ENCODE measurements around the gene CTRL.
A peak's percentile ranks its signal among the peaks of the same experiment; 100 is the strongest.

The CTRL gene

DNA sequence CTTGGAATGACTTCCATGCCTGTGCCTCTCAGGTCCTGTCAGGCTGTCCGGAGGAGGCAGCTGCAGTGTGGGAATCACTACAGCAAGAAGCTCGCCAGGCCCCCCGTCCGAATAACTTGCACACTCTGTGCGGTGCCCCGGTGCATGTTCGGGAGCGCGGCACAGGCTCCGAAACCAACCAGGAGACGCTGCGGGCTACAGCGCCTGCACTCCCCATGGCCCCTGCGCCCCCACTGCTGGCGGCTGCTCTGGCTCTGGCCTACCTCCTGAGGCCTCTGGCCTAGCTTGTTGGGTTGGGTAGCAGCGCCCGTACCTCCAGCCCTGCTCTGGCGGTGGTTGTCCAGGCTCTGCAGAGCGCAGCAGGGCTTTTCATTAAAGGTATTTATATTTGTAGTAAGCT lies 45.7 kb downstream of the CTRL start:
- no peak for DNase-seq

DNA sequence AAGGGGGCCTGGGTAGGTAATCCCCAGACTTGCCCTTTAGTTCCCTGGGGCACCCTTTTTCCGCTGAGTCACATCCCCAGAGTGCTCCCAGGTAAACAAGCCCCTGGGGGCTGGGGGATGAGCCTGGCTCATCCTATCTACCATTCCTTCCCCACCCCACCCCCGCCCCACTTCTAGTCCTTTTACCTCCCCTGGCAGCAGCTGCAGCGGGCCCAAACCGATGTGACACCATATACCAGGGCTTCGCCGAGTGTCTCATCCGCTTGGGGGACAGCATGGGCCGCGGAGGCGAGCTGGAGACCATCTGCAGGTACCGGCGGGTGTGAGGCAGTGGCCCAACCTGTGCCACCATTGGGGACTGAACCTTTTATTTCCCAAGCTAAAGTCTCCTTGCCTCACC lies 46.1 kb downstream of the CTRL start:
- no peak for DNase-seq

DNA sequence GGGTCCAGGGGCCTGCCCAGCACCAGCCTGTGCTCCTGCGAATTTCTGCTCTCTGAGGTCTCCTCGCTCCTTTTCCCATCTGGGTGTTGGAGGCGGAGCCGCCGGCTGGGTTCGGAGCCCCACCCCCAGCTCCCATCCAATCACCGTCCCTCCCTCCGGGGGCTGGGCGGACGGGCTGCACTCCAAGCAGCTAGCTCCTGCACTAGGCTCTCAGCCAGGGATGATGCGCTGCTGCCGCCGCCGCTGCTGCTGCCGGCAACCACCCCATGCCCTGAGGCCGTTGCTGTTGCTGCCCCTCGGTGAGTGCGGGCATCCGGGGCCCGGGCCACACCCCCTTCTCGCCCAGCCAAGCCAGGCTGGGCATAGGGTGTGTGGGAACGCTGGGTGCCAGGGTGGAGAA lies 47.0 kb downstream of the CTRL start, which contains the start of gene NRN1L:
Gene NRN1L (plus strand): TSS at position 202 of the 400 bp plus-strand sequence. CDS start 19 bp downstream, at position 221.
- DNase-seq, result no peak

DNA sequence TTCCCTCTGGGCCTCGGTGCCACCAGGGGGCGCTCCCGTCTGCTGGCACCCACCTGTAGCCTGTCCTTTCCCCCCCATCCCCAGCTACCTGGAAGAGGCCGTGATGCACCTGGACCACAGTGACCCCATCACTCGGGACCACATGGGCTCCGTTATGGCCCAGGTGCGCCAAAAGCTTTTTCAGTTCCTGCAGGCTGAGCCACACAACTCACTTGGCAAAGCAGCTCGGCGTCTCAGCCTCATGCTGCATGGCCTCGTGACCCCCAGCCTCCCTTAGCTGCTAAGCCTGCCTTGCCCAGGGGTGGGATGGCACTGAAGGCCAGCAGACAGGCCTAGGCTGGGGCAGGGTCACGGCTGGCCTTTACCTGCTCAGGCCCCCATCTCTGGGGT lies 47.8 kb downstream of the CTRL start:
- DNase-seq, result peak; percentile 66 to 67

DNA sequence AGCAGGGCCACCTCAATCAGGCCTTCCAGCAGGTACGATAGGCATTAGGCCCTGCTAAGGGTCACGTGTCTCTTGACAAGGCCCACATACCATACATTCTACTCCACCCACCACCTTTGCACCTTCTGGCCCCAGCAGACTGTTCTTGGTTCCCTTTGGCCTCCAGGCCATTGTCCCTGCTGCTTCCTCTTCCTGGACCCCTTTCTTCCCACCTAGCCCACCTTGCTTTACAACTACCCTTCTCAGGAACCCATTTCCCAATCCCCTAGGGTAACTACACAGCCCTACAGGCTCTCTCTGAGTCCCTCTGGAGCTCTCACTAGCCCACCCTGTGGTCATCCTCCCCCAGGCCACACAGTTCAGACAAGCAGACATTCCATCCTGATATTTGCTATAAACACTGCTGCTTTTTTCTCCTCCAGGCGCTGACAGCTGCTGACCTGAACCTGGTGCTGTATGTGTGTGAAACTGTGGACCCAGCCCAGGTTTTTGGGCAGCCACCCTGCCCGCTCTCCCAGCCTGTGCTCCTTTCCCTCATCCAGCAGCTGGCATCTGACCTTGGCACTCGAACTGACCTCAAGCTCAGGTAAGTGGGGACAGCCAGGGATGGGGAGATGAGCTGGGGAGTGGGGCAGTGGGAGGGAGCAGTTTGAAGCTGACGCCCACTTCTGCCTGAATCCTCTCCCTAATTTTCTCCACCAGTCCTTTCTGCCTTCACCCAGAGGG lies 48.4 kb downstream of the CTRL start:
- no peak for DNase-seq

DNA sequence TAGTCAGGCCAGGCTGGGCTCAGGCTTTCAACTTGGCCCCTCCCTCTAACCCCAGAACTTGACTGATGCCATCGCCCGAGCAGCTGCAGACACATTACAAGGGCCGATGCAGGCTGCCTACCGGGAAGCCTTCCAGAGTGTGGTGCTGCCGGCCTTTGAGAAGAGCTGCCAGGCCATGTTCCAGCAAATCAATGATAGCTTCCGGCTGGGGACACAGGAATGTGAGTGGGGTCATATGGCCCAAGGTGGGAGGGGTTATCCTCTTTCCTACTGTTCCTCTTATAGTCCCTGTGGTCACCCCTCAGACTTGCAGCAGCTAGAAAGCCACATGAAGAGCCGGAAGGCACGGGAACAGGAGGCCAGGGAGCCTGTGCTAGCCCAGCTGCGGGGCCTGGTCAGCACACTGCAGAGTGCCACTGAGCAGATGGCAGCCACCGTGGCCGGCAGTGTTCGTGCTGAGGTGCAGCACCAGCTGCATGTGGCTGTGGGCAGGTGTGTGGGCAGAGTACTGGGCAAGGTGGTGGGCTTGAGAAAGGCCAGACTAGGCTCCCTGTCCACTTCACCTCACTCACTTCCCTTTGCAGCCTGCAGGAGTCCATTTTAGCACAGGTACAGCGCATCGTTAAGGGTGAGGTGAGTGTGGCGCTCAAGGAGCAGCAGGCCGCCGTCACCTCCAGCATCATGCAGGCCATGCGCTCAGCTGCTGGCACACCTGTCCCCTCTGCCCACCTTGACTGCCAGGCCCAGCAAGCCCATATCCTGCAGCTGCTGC lies 49.1 kb downstream of the CTRL start:
- no peak for DNase-seq

DNA sequence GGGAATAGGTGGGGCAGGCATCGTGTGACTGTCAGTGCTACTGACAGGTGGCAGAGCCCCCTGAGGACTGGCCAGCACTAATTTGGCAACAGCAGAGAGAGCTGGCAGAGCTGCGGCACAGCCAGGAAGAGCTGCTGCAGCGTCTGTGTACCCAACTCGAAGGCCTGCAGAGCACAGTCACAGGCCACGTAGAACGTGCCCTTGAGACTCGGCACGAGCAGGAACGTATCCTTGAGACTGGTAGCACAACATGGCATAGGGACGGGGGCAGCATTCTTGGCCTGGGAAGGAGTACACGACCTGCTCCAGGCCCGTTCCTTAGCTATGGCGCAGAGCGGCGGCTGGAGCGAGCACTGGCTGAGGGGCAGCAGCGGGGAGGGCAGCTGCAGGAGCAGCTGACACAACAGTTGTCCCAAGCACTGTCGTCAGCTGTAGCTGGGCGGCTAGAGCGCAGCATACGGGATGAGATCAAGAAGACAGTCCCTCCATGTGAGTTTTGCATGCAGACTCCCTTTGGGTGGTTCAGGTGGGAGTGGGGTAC lies 50.0 kb downstream of the CTRL start:
- DNase-seq, result no peak

DNA sequence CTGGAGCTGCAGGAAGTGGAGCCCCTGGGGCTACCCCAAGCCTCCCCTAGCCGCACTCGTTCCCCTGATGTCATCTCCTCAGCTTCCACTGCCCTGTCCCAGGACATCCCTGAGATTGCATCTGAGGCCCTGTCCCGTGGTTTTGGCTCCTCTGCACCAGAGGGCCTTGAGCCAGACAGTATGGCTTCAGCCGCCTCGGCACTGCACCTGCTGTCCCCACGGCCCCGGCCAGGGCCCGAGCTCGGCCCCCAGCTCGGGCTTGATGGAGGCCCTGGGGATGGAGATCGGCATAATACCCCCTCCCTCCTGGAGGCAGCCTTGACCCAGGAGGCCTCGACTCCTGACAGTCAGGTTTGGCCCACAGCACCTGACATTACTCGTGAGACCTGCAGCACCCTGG lies 51.1 kb downstream of the CTRL start:
- no peak for DNase-seq

DNA sequence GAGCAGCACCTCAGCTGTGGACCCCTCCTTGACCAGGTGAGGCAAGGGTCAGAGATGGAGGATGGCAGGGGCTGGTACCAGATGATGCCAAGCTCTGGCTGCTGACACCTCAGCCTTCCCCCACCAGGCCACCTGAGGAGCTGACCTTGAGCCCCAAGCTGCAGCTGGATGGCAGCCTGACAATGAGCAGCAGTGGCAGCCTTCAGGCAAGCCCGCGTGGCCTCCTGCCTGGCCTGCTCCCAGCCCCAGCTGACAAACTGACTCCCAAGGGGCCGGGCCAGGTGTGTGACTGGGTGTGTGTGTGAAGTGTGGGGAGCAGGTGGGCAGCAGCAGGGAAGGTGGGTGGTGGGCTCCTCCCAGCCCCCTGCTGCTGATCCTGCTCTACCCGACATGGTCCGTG lies 51.7 kb downstream of the CTRL start:
- no peak for DNase-seq

All from activated CD4-positive, alpha-beta T cell treated with anti-CD3 and anti-CD28 coated beads, Interleukin-2, amount 50 U/mL, for 4 hours (primary cell).